AG04450 (cell line): ENCODE results near the gene CARS1. TPM values are rescaled to one million over a fixed set of nuclear protein-coding genes. Genes with fewer than 3 reads are reported as not detected.

Experiments used
- CTCF ChIA-PET: fragments of 300-600, 350-600 bp; formaldehyde crosslinking; extraction: SDS; loops from one replicate; lab custom pipeline; 2022; ENCODE audit warnings: antibody characterized with exemption, inconsistent platforms; lab: Charles Lee
- POLR2A ChIA-PET: fragments of 350-600 bp; formaldehyde crosslinking; extraction: SDS; loops from one replicate; lab custom pipeline; 2021; ENCODE audit warnings: antibody characterized with exemption, inconsistent platforms; lab: Yijun Ruan, JAX
- DNase-seq: peaks from one replicate; pipeline ENCODE4 v3.0.0-alpha.2; 2011; ENCODE audit warnings: low read depth, low spot score
- H3K27ac ChIP-seq: one replicate; pipeline ENCODE4 v1.5.1; 2012; ENCODE audit warnings: low read depth, low read length, control low read depth
- H3K27me3 ChIP-seq: one replicate; pipeline ENCODE4 v1.6.0; 2012; ENCODE audit warnings: low read length; ENCODE audit not compliant: control insufficient read depth, insufficient read depth
- H3K4me3 ChIP-seq: 2 replicates; pipeline ENCODE4 v1.5.1; 2011; ENCODE audit warnings: mild to moderate bottlenecking, low read depth, low read length, control low read depth
- H3K9me3 ChIP-seq: 2 replicates; pipeline ENCODE4 v1.5.1; 2012; ENCODE audit warnings: low read length; ENCODE audit not compliant: control insufficient read depth, insufficient read depth
- polyA plus RNA-seq: library from polyadenylated mRNA; depleted of rRNA; stranded (reverse); fragments of >200 nt; gene quantifications from 2 replicates; pipeline ENCODE4 v1.2.3, GENCODE V29; 2011
- TF ChIP-seq, protein P1 (sequence below): IDR thresholded peaks from 2 replicates; pipeline ENCODE4 v1.5.1; 2011; ENCODE audit warnings: low read depth, low read length, control low read depth, inconsistent platforms

The CARS1 gene
- polyA plus RNA-seq, 1 experiment: 139 TPM

DNA sequence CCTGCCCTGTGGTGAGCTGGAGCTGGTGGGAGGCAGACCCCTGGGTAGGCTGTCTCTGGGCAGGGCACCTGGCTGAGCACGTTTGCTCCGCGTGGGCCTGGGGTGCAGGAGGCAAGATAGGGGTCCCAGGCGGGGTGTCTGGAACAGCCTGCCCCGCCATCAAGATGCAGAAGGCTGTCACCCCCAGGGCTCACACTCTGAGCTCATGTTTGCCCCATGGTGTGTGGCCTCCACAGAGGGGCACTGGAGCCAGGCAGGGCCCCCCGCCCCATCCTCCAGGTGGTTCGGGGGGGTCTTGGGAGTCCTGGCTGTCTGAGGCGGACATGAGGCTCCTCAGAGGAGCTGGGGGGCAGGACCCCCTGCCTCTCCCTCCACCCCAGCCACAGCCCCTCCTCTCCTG, 28.9 kb upstream of the CARS1 start:
- H3K27me3 ChIP-seq: no peaks in the 10 kb centered on the region
- ChIA-PET CTCF (interaction anchor here (0.5 to 2.4 kb wide), 2 partner anchors 20 to 49 kb away, joined by 3 to 6 read pairs; no protein-coding TSS in a partner anchor), POLR2A (interaction anchor here (0.6 kb wide), 1 partner anchor 27 kb away, joined by 3 read pairs; no protein-coding TSS in a partner anchor)
- no peak for DNase-seq
- TF ChIP-seq, protein P1, sequence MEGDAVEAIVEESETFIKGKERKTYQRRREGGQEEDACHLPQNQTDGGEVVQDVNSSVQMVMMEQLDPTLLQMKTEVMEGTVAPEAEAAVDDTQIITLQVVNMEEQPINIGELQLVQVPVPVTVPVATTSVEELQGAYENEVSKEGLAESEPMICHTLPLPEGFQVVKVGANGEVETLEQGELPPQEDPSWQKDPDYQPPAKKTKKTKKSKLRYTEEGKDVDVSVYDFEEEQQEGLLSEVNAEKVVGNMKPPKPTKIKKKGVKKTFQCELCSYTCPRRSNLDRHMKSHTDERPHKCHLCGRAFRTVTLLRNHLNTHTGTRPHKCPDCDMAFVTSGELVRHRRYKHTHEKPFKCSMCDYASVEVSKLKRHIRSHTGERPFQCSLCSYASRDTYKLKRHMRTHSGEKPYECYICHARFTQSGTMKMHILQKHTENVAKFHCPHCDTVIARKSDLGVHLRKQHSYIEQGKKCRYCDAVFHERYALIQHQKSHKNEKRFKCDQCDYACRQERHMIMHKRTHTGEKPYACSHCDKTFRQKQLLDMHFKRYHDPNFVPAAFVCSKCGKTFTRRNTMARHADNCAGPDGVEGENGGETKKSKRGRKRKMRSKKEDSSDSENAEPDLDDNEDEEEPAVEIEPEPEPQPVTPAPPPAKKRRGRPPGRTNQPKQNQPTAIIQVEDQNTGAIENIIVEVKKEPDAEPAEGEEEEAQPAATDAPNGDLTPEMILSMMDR: no peak
- H3K4me3 ChIP-seq: no peak overlapping the region
- H3K27ac ChIP-seq: no peak overlapping the region
- no peaks in the 10 kb centered on the region; the same call in 1 of the 2 replicates for H3K9me3 ChIP-seq

DNA sequence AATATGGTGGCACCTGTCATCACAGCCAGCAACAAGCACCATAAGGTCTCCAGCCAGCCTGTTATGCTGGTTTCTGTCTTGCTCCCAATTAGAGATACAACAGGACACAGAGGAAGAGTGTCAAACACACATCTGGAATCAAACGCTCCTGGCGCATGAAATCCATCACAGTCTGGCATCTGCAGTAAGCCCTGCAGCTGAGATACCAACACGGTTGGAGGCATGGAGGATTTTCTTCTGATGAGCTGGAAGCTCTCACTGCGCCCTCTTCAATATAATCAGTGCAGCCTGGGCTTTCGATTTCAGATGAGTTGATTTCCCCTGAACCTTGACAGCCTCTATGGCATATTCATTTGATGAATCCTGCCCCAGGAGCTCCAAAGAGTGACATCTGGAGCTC, 27.8 kb upstream of the CARS1 start:
- DNase-seq: no peak
- H3K4me3 ChIP-seq: no peak overlapping the region
- CTCF ChIA-PET: interaction anchor here (2.4 kb wide), 1 partner anchor 48 kb away, joined by 6 read pairs; no protein-coding TSS in a partner anchor
- TF ChIP-seq, protein P1: no peak
- H3K27me3 ChIP-seq: no peaks in the 10 kb centered on the region
- H3K27ac ChIP-seq: no peak overlapping the region
- POLR2A ChIA-PET: interaction anchor here (0.5 to 0.6 kb wide), 2 partner anchors 10 to 72 kb away, joined by 5 to 6 read pairs; no protein-coding TSS in a partner anchor
- no peaks in the 10 kb centered on the region; the same call in 1 of the 2 replicates for H3K9me3 ChIP-seq

DNA sequence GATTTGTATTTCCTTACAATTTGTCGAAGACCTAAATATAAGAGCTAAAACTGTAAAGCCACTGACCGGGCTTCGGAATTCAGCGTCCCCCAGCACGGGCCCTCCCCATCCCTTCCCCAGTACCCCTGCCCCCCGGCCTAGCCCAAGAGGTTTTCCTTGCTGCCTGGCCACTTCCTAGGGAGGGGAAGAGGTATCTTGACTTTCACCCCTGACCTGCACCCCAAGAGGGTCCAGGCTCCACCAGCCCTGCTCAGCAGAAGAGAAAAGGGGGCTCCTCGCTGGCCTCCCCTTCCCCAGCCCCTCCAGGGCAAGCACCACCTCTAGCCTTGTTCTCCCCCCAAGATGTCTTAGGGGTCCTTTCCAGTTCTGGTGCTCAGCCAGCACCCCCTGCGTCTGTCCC, 26.1 kb upstream of the CARS1 start:
- Histone ChIP-seq H3K27ac (no peak overlapping the region), H3K4me3 (no peak overlapping the region), H3K9me3 (no peaks in the 10 kb centered on the region; the same call in 1 of the 2 replicates), H3K27me3 (peaks cover 3% of the 10 kb centered on the region)
- no peak for DNase-seq
- POLR2A ChIA-PET: no interaction called here
- CTCF ChIA-PET: no interaction called here
- TF ChIP-seq, protein P1: no peak

DNA sequence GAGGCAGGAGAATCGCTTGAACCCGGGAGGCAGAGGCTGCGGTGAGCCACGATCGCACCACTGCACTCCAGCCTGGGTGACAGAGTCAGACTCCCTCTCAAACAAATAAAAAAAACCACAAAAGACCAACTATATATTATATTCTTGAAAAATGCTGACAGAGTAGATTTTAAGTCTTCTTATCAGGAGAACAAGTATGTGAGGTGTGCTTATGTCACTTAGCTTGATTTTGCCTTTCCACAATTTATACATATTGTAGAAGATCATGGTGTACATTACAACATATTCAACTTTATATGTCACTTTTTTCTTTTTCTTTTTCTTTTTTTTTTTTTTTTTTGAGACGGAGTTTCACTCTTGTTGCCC, 24.1 kb upstream of the CARS1 start:
- POLR2A ChIA-PET: no interaction called here
- TF ChIP-seq, protein P1: no peak
- no peak for DNase-seq
- Histone ChIP-seq H3K4me3 (no peak overlapping the region), H3K9me3 (no peaks in the 10 kb centered on the region), H3K27me3 (peaks cover 3% of the 10 kb centered on the region), H3K27ac (no peak overlapping the region)
- CTCF ChIA-PET: interaction anchor here (0.6 to 3.3 kb wide), 3 partner anchors 9 to 23 kb away, joined by 3 to 15 read pairs (median 4); no protein-coding TSS in a partner anchor

DNA sequence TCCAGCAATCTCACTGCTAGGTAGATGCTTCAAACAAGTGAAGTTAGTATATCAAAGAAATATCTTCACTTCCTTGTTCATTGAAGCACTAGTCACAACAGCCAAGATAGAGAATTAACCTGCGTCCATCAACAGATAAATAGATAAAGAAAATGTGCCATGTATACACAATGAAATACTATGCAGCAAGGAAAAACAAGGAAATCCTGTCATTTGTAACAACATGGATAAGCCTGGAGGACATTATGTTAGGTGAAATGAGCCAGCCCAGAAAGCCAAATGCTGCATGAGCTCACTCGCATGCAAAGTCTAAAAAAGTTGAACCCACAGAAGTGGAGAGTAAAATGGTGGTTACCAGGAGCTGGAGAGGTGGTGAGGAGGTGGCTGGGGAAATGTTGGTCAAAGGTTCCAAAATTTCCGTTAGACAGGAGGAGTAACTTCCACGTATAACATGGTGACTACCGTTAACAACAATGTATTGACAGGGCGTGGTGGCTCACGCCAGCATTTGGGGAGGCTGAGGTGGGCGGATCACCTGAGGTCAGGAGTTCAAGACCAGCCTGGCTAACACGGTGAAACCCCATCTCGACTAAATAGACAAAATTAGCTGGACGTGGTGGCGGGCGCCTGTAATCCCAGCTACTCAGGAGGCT, 23.6 kb upstream of the CARS1 start:
- no peak overlapping the region for H3K27ac ChIP-seq
- ChIA-PET CTCF (interaction anchor here (0.6 to 3.3 kb wide), 3 partner anchors 9 to 22 kb away, joined by 3 to 15 read pairs (median 4); no protein-coding TSS in a partner anchor), POLR2A (no interaction called here)
- no peaks in the 10 kb centered on the region for H3K9me3 ChIP-seq
- H3K27me3 ChIP-seq: peaks cover 3% of the 10 kb centered on the region
- H3K4me3 ChIP-seq: no peak overlapping the region
- no peak for DNase-seq
- TF ChIP-seq, protein P1: no peak
